ENCODE data around the gene ZNF683. TPM values are rescaled to one million over a fixed set of nuclear protein-coding genes. Genes with fewer than 3 reads are reported as not detected.
"Not testable (repeated sequence)": the region's sequence is repeated elsewhere in the genome, so short reads cannot be mapped to it uniquely, and the experiment has no call there.

Gene ZNF683
- polyA plus RNA-seq, 4 donors = 0.06 TPM; not detected in 3

GRCh38 chr1:26387447-26387846 lies 14.9 kb upstream of the ZNF683 start:
- DNase-seq (ENCODE audit: low read depth in 4 of 4, low spot score in 3 of 4) = no peak

- DNase-seq (ENCODE audit: low read depth in 4 of 4, low spot score in 3 of 4) = not testable (repeated sequence)
Measured at GRCh38 chr1:26385063-26385462, 12.5 kb upstream of the ZNF683 start.

GRCh38 chr1:26384076-26384475 lies 11.5 kb upstream of the ZNF683 start:
- DNase-seq (ENCODE audit: low read depth in 4 of 4, low spot score in 3 of 4) = no peak

GRCh38 chr1:26378879-26379251 lies 6.3 kb upstream of the ZNF683 start:
- DNase-seq (ENCODE audit: low read depth in 4 of 4, low spot score in 3 of 4) = no peak

- DNase-seq (ENCODE audit: low read depth in 4 of 4, low spot score in 3 of 4) = no peak
Measured at GRCh38 chr1:26378088-26378878, 5.7 kb upstream of the ZNF683 start.

- no peak for DNase-seq (ENCODE audit: low read depth in 4 of 4, low spot score in 3 of 4)
Measured at GRCh38 chr1:26376050-26376449, 3.5 kb upstream of the ZNF683 start.

- no peak for DNase-seq (ENCODE audit: low read depth in 4 of 4, low spot score in 3 of 4)
Measured at GRCh38 chr1:26375081-26375480, 2.5 kb upstream of the ZNF683 start.

GRCh38 chr1:26374361-26374760 lies 1.8 kb upstream of the ZNF683 start:
- not testable (repeated sequence) for DNase-seq (ENCODE audit: low read depth in 4 of 4, low spot score in 3 of 4)

GRCh38 chr1:26373789-26374188 lies 1.2 kb upstream of the ZNF683 start:
- no peak for DNase-seq (ENCODE audit: low read depth in 4 of 4, low spot score in 3 of 4)

GRCh38 chr1:26373281-26373680 lies 731 bp upstream of the ZNF683 start:
- no peak for DNase-seq (ENCODE audit: low read depth in 4 of 4, low spot score in 3 of 4)

GRCh38 chr1:26372039-26372438 lies 511 bp downstream of the ZNF683 start:
- DNase-seq (ENCODE audit: low read depth in 4 of 4, low spot score in 3 of 4) = no peak

- no peak for DNase-seq (ENCODE audit: low read depth in 4 of 4, low spot score in 3 of 4)
Measured at GRCh38 chr1:26370591-26371382, 1.8 kb downstream of the ZNF683 start.

- DNase-seq (ENCODE audit: low read depth in 4 of 4, low spot score in 3 of 4) = no peak
Measured at GRCh38 chr1:26368486-26368885, 4.1 kb downstream of the ZNF683 start.

GRCh38 chr1:26368006-26368405 lies 4.5 kb downstream of the ZNF683 start:
- no peak for DNase-seq (ENCODE audit: low read depth in 4 of 4, low spot score in 3 of 4)

- no peak for DNase-seq (ENCODE audit: low read depth in 4 of 4, low spot score in 3 of 4)
Measured at GRCh38 chr1:26367441-26367840, 5.1 kb downstream of the ZNF683 start.

GRCh38 chr1:26364956-26365355 lies 7.6 kb downstream of the ZNF683 start:
- no peak for DNase-seq (ENCODE audit: low read depth in 4 of 4, low spot score in 3 of 4)

GRCh38 chr1:26363549-26364448 lies 8.8 kb downstream of the ZNF683 start:
- peak; percentile 46 to 60 (median 53) for DNase-seq (ENCODE audit: low read depth in 4 of 4, low spot score in 3 of 4)

GRCh38 chr1:26362331-26362730 lies 10.2 kb downstream of the ZNF683 start:
- DNase-seq (ENCODE audit: low read depth in 4 of 4, low spot score in 3 of 4) = no peak

- no peak for DNase-seq (ENCODE audit: low read depth in 4 of 4, low spot score in 3 of 4)
Measured at GRCh38 chr1:26361605-26362122, 10.9 kb downstream of the ZNF683 start.

GRCh38 chr1:26360807-26361604 lies 11.5 kb downstream of the ZNF683 start:
- no peak for DNase-seq (ENCODE audit: low read depth in 4 of 4, low spot score in 3 of 4)
